Neural cell (in vitro differentiated cells): Measurements from ENCODE around the gene MDFIC.

Experiments used
- EP300 ChIP-seq: fragments of 450-650 bp; conservative IDR thresholded peaks from 2 replicates; pipeline ENCODE4 v1.6.1; 2014; ENCODE audit warnings: antibody characterized with exemption, mild to moderate bottlenecking, moderate library complexity; ENCODE audit not compliant: poor library complexity, severe bottlenecking
- EZH2 ChIP-seq: fragments of 200-600, 300-800 bp; shearing (Covaris generic), sonication (generic); IDR thresholded peaks from 2 replicates; pipeline ENCODE4 v1.6.1; 2014; ENCODE audit warnings: antibody characterized with exemption, low read length, borderline replicate concordance, mild to moderate bottlenecking; ENCODE audit not compliant: insufficient read depth, poor library complexity, severe bottlenecking
- POLR2AphosphoS5 ChIP-seq: IDR thresholded peaks from 2 replicates; pipeline ENCODE4 v1.6.1; 2012
- RAD21 ChIP-seq: fragments of 450-650 bp; conservative IDR thresholded peaks from 2 replicates; pipeline ENCODE4 v1.6.1; 2014; ENCODE audit warnings: antibody characterized with exemption, mild to moderate bottlenecking, moderate library complexity
- REST ChIP-seq: IDR thresholded peaks from 2 replicates; pipeline ENCODE4 v1.6.1; 2012; ENCODE audit warnings: borderline replicate concordance
- SMC3 ChIP-seq: fragments of 450-650 bp; conservative IDR thresholded peaks from 2 replicates; pipeline ENCODE4 v1.6.1; 2014; ENCODE audit warnings: antibody characterized with exemption, mild to moderate bottlenecking, moderate library complexity; ENCODE audit not compliant: poor library complexity
- TF ChIP-seq, protein P1 (sequence below): fragments of 450-650 bp; IDR thresholded peaks from 2 replicates; pipeline ENCODE4 v1.5.1; 2014; ENCODE audit warnings: antibody characterized with exemption, mild to moderate bottlenecking, moderate library complexity; ENCODE audit not compliant: poor library complexity, severe bottlenecking

- TF ChIP-seq, protein P1, sequence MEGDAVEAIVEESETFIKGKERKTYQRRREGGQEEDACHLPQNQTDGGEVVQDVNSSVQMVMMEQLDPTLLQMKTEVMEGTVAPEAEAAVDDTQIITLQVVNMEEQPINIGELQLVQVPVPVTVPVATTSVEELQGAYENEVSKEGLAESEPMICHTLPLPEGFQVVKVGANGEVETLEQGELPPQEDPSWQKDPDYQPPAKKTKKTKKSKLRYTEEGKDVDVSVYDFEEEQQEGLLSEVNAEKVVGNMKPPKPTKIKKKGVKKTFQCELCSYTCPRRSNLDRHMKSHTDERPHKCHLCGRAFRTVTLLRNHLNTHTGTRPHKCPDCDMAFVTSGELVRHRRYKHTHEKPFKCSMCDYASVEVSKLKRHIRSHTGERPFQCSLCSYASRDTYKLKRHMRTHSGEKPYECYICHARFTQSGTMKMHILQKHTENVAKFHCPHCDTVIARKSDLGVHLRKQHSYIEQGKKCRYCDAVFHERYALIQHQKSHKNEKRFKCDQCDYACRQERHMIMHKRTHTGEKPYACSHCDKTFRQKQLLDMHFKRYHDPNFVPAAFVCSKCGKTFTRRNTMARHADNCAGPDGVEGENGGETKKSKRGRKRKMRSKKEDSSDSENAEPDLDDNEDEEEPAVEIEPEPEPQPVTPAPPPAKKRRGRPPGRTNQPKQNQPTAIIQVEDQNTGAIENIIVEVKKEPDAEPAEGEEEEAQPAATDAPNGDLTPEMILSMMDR, result no peak
- TF ChIP-seq REST, result no peak
- TF ChIP-seq POLR2AphosphoS5, result no peak
- no peak for TF ChIP-seq EZH2
- TF ChIP-seq SMC3, result no peak
- TF ChIP-seq RAD21, result no peak
- TF ChIP-seq EP300, result no peak
These were observed 7.7 kb downstream of the MDFIC start for GRCh38 chr7:114929570-114929969.
